GM21529 (cell line): ENCODE data around the gene TMEM50B.
"Not testable (repeated sequence)": the region's sequence is repeated elsewhere in the genome, so short reads cannot be mapped to it uniquely, and the experiment has no call there.

Experiments used
- ATAC-seq: cut with Tn5 transposase; IDR thresholded peaks from one replicate; pipeline ENCODE4 v1.9.1; 2021; ENCODE audit not compliant: unreplicated experiment

TMEM50B gene

DNA sequence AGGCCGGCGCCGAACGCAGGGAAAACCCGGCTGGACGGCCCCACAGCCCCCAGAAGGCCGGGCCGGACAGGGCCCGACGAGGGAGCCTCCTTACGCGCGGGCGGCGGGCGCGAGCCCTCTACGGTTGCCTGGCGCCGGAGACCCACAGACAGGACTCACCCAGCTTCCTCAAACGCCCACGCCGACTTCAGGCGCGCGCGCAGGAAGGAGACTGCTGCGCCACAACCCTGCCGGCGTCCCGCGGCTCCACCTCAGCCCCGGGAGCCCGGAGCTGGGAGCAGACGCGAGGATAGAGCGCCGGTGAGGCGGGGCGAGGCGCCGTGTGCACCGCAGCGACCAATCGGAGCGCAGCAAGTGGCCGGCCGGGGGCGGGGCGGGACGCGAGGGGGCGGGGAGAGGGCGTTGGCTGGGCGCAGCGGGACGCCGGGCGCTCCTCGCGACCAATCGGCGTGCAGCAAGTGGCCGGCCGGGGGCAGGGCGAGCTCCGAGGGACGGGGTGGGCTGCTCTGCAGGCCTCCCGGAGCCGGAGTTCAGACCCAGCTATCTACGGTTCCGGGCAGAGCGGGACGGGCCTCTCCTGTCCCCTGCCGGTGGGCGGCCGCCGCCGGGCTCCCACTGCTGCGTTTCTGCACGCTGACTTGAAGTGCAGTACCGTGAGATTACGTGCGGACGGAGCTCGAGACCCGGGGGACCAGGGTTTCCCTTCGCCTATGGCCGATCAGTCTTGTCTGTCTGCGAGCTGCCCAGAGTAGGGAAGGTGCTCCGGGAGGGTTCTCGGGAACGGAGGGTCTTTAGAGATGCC, at the start of gene TMEM50B:
TMEM50B (minus strand) TSS at position 296 of the 802 bp plus-strand sequence. CDS start 11,089 bp downstream, outside the sequence.
- ATAC-seq, result peak; percentile 88

DNA sequence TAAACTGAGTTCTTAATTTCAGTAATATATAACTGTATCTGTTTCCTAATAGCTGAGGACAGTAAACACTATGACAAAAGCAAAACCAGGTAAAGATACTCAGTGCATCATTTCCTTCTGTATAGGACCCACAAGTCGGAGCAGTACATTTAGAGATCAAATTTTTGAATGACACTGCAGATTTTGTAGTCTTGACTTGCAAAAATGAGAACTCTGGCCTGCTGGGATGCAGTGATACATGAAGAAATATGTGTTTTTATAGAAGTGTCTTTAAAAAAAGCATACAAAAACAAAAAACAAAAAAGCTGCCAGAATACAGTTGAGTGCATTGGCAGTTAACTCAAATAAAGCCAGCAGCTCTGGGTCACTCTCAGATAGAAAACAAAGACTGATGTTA, 43.2 kb upstream of the TMEM50B start:
- ATAC-seq, result no peak

DNA sequence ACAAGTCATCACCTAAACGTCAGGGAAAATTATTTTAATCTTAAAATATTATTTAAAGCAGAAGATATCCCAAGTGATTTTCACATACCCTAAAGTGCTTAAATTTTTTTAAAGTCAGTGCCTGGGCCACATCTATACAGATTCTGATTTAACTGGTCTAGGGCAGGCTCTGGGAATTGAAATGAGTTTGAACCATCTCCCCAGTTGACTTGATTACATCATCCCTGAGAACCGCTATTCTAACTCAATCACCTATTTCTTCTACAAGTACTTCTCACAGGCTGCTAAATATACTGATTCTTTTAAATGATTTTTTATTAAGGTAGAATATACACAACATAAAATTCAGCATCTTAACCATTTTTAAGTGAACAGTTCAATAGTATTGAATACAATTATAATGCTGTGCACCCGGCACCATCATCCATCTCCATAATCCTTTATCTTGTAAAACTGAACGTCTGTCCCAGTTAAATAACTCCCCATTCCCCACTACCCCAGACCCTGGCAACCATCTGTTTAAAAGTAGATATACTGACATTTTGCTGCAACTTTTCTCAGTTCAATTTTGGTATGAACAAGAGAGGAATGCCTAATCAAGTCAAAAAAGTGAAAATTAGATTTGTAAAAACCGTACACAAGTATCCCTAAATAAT, 42.7 kb upstream of the TMEM50B start:
- ATAC-seq, result no peak

DNA sequence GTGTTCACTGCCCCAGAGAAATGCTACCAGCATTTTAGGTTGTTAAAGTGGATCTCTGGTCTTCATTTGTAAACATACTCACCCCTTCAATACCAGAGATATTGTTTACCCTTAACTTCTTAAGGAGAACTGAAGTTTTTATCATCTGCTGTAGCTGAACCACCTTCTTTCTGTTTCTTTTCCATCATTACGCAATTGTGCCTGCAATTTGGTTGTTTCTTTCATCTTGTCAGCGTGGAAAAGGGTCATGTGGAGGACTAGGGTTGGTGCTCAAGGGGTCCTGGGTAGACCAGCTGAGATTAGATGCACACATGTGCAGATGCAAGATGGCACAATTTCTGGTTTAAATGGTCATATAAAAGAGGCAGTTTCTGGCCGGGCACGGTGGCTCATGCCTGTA, 39.1 kb upstream of the TMEM50B start:
- ATAC-seq, result no peak

DNA sequence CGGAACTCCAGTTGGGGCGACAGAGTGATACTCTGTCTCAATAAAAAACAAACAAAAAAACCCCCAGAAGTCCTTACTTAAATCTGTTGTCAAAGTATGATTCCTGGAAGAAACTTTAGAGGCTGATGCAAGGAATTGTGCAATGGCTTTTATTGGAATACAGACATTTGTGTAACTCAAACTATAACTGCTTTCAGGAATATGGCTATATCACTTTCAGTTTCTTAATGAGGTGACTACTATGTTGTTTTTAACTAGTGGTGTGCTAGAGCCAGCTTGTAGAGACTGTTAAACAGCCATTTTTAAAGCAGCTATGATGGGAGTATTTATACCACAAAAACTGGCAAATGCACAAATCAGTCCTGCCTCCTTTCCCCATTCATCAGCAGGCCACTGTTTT, 34.5 kb upstream of the TMEM50B start:
- ATAC-seq, result no peak

DNA sequence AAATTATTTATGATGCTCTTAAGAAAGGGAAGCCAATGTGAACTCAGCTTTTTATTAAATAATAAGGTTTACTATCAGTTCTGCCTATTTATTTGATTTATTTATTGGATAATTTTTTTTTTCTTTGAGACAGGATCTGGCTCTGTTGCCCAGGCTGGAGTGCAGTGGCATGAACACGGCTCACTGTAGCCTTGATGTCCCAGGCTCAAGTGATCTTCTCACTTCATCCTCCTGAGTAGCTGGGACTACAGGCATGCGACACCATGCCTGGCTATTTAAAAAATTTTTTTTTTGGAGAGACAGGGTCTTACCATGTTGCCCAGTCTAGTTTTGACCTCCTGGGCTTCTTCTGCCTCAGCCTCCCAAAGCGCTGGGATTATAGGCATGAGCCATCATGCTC, 32.7 kb upstream of the TMEM50B start:
- ATAC-seq, result no peak

DNA sequence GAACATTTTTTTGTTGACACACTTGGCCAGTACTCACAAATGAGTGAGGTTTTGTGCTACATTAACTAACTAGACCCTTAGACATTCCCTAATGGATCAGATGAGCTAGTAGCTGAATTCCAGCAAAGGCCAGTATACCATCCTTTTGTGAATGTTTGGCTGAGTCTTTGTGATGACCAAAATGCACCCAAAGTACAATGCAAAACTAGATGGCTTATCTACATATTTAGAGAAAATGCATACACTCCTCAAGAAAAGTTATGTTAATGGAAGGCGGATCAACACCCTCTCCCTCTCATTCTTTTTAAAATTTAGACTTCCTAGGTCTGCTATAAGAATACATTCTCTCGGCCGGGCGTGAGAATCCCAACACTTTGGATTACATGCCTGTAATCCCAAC, 31.9 kb upstream of the TMEM50B start:
- ATAC-seq, result no peak

DNA sequence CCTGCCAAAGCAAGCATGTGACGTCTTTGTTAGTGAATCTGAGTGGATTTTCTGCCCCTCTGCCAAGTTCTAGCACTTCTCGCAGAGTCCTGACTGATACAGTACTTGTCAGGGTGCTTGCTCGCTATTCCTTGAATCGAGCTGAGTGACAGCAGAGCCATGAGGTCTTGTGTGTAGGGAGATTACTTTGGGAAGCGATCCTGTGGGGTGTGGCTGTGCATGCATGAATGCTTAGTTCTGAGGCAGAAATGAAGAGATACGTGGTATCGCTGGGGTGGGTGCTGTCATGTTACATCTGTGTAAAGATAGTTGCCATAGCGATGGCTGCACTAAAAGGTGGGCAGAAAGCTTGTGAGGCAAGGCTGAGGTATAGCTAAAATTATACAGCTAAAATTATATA, 31.1 kb upstream of the TMEM50B start:
- ATAC-seq, result no peak

DNA sequence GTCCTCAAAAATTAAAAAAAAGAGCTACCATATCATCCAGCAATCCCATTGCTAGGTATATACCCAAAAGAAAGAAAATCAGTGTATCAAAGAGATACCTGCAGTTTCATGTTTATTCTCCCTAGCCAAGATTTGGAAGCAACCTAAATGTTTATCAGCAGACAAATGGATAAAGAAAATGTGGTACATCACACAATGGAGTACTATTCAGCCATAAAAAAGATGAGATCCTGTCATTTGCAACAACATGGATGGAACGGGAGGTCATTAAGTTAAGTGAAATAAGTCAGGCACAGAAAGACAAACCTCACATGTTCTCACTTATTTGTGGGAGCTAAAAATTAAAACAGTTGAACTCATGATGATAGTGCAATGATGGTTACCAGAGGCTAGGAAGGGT, 27.2 kb upstream of the TMEM50B start:
- ATAC-seq, result not testable (repeated sequence)

DNA sequence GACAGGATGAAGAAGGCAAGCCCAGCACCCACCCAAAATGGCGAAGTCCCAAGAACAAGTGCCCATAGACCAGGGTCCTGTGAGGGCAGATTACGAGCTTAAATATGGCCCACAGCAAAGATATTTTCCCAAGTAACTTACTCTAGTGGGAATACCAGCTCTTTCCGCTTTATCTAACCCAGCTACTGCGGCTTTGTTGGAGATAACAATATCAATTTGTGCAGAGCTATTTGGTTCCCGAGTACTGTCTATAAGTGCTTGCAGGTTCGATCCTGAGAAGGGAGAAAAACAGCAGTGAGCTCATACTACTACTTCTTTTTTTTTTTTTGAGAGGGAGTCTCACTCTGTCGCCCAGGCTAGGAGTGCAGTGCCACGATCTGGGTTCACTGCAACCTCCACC, 26.1 kb upstream of the TMEM50B start:
- no peak for ATAC-seq

DNA sequence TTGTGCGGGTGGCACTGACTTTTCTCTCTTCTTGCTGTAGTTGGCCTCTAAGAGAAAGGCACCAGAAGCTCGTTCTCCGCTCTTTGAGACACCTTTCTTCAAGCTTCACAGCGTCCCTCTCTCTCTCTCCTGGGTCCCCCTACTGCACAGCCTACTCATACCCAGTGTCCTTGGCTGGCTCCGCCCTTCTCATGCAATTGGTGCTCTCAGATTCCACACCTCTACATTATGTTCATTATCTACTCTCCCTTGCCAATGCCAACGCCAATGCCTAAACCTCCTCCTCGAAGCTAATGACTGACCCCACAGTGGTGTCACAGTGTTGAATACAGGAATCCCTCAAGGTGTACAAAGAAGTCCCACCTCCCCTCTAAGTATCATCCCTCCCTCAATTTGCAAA, 16.6 kb upstream of the TMEM50B start:
- no peak for ATAC-seq

DNA sequence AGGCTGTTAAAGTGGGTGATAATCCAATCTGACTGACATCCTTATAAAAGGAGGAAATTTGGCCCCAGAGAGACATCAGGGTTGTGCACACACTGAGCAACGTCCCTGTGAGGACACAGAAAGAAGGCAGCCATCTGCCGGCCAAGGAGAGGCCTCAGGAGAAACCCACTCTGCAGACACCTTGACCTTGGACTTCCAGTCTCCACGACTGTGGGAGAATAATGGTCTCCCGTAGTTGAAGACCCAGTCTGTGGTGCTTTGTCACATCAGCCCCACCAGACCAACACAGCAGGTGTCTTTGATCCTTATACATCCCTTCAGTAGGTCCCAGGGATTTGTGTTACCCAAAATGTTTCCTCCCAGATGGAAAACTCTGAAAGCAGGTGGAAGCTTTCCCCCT, 16.0 kb upstream of the TMEM50B start:
- no peak for ATAC-seq

DNA sequence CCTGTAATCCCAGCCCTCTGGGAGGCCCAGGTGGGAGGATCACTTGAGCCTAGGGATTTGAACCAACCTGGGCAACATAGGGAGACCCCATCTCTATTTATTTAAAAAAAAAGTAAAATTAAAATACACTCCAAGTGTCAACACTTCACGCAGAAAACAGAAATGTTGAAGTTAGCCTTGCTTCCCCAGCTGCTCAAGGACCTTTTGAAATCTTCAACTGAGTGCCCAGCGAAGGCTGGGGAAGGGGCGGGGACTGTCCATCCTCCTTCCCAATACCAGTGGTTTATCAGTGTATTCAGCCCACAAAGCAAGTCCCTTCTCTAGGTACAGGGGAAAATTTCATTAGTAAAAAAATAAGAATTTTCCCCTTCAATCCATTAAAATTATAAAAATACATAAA, 14.0 kb upstream of the TMEM50B start:
- ATAC-seq, result no peak

DNA sequence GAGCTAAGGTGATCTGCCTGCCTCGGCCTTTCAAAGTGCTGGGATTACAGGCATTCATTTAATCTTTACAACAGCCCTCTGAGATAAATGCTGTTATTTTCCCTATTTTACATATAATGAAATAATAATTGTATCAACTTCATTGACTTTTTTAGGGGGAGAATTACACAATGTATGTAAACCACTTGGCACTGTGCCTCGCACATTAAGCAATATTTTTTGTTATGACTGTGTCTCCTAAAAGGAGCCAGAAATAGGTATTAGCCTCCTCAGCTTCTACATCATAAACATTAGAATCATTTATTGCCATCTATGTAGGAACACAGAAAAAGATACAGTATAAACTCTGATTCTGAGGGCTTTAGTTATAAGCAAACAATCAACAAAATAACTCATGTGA, 12.8 kb upstream of the TMEM50B start:
- no peak for ATAC-seq

DNA sequence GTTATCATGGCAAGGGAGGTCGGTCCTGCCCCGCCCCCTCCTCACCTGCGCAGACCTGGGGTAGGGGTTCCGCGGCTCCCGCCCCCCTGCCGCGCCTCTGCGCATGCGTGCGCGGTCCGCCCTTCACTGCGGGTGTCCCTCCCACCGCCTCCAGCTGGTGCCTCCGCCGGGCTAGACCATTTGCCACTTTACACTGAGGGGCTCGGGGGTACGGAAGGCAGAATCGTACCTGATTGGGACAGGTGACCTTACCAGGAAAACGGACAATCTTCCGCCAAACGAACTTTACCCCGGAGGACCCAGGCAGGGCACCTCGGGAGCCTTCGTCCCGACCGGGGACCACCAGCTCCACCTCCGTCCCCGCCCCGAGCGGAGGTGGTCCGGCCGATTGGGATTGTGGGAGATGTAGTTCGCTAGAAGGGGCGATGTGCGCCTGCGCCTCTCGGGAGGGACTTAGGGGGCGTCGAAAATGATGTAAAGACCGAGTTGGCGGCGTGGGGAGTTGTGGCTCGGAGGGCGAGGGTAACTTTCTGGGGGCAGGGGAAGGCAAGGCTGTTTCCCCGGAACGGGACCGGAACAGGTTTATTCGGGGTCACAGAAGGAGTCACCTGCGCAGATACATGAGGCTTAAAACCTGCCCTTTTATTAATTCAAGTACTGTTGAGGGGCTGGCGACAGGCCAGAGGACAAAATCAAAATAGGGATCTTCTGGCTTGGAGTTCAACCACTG, 11.8 kb upstream of the TMEM50B start, which contains the start of gene DNAJC28:
DNAJC28 (minus strand) TSS at position 344 of the 730 bp plus-strand sequence. CDS start 2,323 bp downstream, outside the sequence.
- peak; percentile 96 for ATAC-seq

DNA sequence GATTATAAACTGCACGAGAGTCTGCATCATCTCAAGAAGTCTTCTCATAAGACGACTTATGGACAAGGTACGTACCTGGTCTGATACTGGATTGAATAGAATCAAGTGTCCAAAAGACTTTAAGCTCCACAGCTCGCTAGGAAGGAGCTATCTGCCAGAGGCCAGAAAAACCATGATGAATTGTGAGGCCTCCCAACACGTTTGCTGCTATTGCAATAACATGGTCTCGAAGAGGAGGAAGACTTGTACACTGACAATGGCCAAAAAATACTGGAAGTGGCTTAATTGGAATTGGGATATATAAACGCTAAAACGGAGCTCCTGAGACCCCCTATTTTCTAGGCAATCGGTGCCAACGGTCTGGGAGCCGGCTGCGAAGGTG, 11.2 kb upstream of the TMEM50B start:
- no peak for ATAC-seq

DNA sequence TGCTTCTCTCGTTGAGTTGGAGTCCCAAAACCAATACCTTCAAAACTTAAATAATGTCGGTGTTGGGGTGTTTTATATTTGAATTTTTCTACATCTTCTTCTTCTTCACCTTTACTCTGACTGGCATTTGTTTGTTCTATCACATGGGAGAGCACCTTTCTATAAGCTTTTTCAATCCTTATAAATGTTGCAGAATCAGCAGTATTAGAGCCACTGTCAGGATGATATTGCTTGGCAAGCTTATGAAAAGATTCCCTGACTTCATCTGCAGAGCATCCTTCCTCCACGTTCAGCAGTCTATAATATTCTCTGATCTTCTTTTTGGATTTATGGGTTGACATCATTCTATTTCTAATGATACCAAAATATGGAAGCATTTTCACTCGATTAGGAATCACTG, 9.2 kb upstream of the TMEM50B start:
- no peak for ATAC-seq

DNA sequence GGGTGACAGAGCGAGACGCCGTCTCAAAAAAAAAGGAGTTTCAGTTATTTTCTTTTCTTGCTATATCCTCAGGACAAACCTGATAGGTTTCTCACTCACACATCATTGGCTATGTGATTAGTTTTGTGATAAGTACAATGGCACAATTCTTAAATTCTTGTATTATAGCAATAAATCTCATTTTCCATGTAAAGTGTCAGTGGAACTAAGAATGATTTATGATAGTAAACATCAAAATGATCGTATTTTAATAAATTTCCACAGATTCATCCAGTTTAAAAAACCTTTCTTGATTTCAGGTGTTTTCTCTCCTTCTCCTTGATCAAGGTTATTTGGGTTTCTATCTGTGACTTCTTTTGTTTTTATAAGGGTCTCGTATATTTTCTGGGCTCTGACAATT, 8.2 kb upstream of the TMEM50B start:
- ATAC-seq, result no peak

DNA sequence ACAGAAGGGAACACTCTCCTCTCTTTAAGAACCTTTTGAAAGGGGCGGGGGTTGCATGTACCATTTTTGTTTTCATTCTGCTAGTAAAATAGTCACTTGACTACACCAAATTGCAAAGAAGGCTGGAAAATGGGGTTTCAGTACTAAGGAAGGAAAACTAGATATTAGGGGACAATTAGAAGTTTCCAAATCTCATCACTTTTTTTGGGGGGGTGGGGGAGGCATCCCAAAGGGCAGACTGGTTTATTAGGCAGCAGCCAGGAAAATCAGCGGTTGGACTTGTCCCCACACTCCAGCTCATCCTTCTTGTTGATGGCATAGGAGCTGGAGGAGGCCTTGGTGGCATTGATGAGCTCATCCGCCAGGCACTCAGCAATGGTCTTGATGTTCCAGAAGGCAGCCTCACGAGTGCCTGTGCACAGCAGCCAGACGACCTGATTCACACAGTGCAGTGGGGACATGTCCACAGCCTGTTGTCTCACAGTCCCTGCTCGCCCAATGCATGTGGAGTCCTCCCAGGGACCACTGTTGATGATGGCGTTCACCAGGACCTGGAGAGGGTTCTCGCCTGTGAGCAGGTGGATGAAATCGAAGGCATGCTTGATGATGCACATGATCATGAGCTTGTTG, 1.7 kb upstream of the TMEM50B start:
- ATAC-seq, result no peak

DNA sequence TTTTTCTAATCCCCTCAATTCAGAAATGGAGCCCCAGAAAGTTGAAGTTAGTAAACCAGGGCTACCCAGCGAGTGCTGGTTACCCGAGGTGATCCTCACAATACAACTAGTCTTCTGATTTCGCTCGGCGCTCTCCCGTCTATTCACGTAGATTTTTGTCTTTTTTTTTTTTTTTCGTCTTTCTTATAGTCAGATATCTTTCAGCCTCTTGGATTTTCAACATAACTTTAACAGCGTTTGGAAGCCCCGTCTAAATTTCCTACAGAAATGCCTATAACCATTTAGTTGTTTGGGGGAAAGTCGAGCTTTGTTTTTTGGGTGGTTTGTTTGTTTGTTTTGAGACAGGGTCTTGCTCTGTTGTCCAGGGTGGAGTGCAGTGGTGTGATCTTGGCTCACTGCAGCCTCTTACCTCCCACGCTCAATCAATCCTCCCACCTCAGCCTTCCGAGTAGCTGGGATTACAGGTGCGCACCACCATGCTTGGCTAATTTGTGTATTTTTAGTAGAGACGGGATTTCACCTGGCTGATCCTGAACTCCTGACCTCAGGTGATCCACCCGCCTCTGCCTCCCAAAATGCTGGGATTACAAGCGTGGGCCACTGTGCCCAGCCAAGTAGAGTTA, 818 bp upstream of the TMEM50B start:
- ATAC-seq, result no peak
